Measurements from ENCODE around the gene PPARA. TPM values are rescaled to one million over a fixed set of nuclear protein-coding genes. Genes with fewer than 3 reads are reported as not detected.
A peak's percentile ranks its signal among the peaks of the same experiment; 100 is the strongest.

Gene PPARA
- total RNA-seq, 4 donors from 2014 or later, result 26.9 to 41.9 (median 37.4) TPM

- no peak overlapping the region for H3K4me3 ChIP-seq (replicated peaks in 1 of 3)
- H3K27me3 ChIP-seq, result no peaks in the 10 kb centered on the region
- intact Hi-C loops (cut with DNase I), result no loop called here
- H3K27ac ChIP-seq, result no peak overlapping the region
- WGBS, 2 donors, result 68 to 87% methylated on average over 4 to 9 of the region's 9 CpGs
- TF ChIP-seq CTCF (IDR thresholded peaks at IDR 0.05), result no peak
- TF ChIP-seq POLR2A (IDR thresholded peaks at IDR 0.05), result no peak
- peaks cover 0 to under 1% of the 10 kb centered on the region in 2 donors for H3K36me3 ChIP-seq
- DNase-seq, result no peak
- H3K9me3 ChIP-seq, result no peaks in the 10 kb centered on the region
- H3K4me1 ChIP-seq, result peaks cover 6 to 13% of the 10 kb centered on the region in 2 donors
Measured at GRCh38 chr22:46244771-46245170, 94.4 kb downstream of the PPARA start.

- Histone ChIP-seq H3K27me3 (no peaks in the 10 kb centered on the region), H3K36me3 (no peaks in the 10 kb centered on the region), H3K27ac (peak overlapping the region; percentile 20 to 61 (median 45)), H3K9me3 (no peaks in the 10 kb centered on the region), H3K4me1 (peaks cover 6 to 13% of the 10 kb centered on the region in 2 donors), H3K4me3 (replicated peaks in 1 of 3) (no peak overlapping the region)
- WGBS, 2 donors, result 33 to 41% methylated on average over 7 to 9 of the region's 16 CpGs
- TF ChIP-seq POLR2A (IDR thresholded peaks at IDR 0.05), result no peak
- no peak for TF ChIP-seq CTCF (IDR thresholded peaks at IDR 0.05)
- DNase-seq, result peak; percentile 75 to 79
- intact Hi-C loops (cut with DNase I), result no loop called here
Measured at GRCh38 chr22:46245511-46245910, 95.2 kb downstream of the PPARA start.

GRCh38 chr22:46246178-46246577 is 95.9 kb downstream of the PPARA start:
- no peaks in the 10 kb centered on the region for H3K27me3 ChIP-seq
- H3K4me1 ChIP-seq, result peaks cover 11 to 19% of the 10 kb centered on the region in 2 donors
- no peak overlapping the region for H3K27ac ChIP-seq
- H3K4me3 ChIP-seq (replicated peaks in 1 of 3), result no peak overlapping the region
- intact Hi-C loops (cut with DNase I), result no loop called here
- TF ChIP-seq CTCF (IDR thresholded peaks at IDR 0.05) (no peak), POLR2A (IDR thresholded peaks at IDR 0.05) (no peak)
- H3K36me3 ChIP-seq, result no peaks in the 10 kb centered on the region
- no peak for DNase-seq
- no peaks in the 10 kb centered on the region for H3K9me3 ChIP-seq
- WGBS, 2 donors, result 88 to 95% methylated on average over 10 of the region's 10 CpGs

GRCh38 chr22:46247443-46247975 is 97.2 kb downstream of the PPARA start:
- H3K27me3 ChIP-seq, result no peaks in the 10 kb centered on the region
- intact Hi-C loops (cut with DNase I), result no loop called here
- 93 to 96% methylated on average over 2 of the region's 2 CpGs for WGBS, 2 donors

More at GRCh38 chr22:46247443-46247975, 97.2 kb downstream of the PPARA start:
- Histone ChIP-seq H3K36me3 (no peaks in the 10 kb centered on the region), H3K9me3 (no peaks in the 10 kb centered on the region), H3K4me3 (replicated peaks in 1 of 3) (no peak overlapping the region), H3K27ac (no peak overlapping the region), H3K4me1 (peaks cover 11 to 21% of the 10 kb centered on the region in 2 donors)
- TF ChIP-seq CTCF (IDR thresholded peaks at IDR 0.05), result no peak
- TF ChIP-seq POLR2A (IDR thresholded peaks at IDR 0.05), result no peak
- DNase-seq, result no peak
